T-helper 1 cell treated with Interleukin-12 subunit alpha and Interleukin-12 subunit beta and Interleukin-4 antibody, amounts not matched to agents 30 μg/mL and 1 μg/mL, for 36 hours (primary cell): ENCODE results near the gene LHPP.
A peak's percentile ranks its signal among the peaks of the same experiment; 100 is the strongest.

ENCODE experiments used
- H3K27ac Mint-ChIP-seq: one replicate; pipeline ENCODE4 v1.8.0; 2021; ENCODE audit warnings: mild to moderate bottlenecking, mixed read lengths
- H3K27me3 Mint-ChIP-seq: one replicate; pipeline ENCODE4 v1.8.0; 2021; ENCODE audit warnings: low read depth, mixed read lengths
- H3K36me3 Mint-ChIP-seq: one replicate; pipeline ENCODE4 v1.8.0; 2021; ENCODE audit warnings: low read depth, mixed read lengths
- H3K4me1 Mint-ChIP-seq: one replicate; pipeline ENCODE4 v1.8.0; 2021; ENCODE audit warnings: low read depth, mixed read lengths
- H3K4me3 Mint-ChIP-seq: one replicate; pipeline ENCODE4 v1.8.0; 2021; ENCODE audit warnings: mild to moderate bottlenecking, moderate library complexity, mixed read lengths
- H3K9me3 Mint-ChIP-seq: one replicate; pipeline ENCODE4 v1.8.0; 2021; ENCODE audit warnings: mixed read lengths

The LHPP gene, protein sequence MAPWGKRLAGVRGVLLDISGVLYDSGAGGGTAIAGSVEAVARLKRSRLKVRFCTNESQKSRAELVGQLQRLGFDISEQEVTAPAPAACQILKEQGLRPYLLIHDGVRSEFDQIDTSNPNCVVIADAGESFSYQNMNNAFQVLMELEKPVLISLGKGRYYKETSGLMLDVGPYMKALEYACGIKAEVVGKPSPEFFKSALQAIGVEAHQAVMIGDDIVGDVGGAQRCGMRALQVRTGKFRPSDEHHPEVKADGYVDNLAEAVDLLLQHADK

DNA sequence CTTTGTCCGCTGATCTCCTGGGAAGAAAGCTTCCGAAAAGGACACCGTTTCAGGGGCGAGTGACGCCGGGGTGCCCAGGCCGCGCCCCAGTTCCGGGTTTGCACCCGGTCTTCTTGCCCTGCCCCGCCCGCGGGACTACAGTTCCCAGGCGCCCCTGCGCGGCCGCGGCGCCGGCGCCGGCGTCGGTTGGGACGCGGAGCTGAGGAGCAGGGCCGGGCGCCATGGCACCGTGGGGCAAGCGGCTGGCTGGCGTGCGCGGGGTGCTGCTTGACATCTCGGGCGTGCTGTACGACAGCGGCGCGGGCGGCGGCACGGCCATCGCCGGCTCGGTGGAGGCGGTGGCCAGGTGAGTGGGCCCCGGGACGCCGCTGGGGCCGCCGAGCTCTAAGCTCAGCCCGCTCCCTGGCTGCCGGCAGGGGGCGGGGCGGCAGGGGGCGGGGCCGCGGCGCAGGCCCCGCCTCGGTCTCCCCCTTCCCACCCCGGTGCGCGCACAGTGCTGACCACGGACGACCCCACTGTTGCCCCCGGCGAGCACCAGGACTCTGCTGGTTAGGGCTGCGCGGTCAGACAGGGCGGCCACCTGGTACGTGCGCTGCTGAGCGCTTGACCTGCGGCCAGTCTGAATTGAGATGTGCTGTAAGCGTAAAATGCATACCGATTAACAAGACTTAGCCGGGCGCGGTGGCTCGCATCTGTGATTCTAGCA lies at the start of gene LHPP:
Gene LHPP, plus strand, starts transcription at position 182 of the 706 bp plus-strand sequence. Its CDS starts 40 bp downstream, at position 222.
- H3K4me1 Mint-ChIP-seq = peaks cover 25% of the 10 kb centered on the region
- peak within 1 kb of the TSS; percentile 92 for H3K27ac Mint-ChIP-seq
- peaks cover 8% of the 10 kb centered on the region for H3K36me3 Mint-ChIP-seq
- no peaks in the 10 kb centered on the region for H3K27me3 Mint-ChIP-seq
- H3K9me3 Mint-ChIP-seq = no peaks in the 10 kb centered on the region
- H3K4me3 Mint-ChIP-seq = peak within 1 kb of the TSS; percentile 88

DNA sequence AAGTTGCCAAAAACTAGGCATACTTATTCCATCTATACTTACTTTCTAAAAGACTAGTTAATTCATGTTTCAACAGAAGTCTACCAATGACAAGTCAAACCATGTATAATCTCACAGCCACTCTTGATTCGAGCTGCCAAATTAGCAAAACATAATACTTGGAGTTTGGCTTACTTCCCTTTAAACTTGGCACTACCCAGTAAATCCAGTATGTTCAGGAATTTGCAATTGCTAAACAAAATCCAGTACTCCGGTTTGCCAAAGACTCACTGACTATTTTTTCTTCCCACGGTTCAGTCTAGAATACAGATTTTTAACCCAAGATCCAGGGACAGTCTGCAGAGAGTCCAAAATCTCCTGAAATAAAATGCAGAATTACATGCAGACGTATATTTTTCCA lies 47.5 kb upstream of the LHPP start:
- no peak overlapping the region for H3K4me3 Mint-ChIP-seq
- no peak overlapping the region for H3K27ac Mint-ChIP-seq
- no peaks in the 10 kb centered on the region for H3K9me3 Mint-ChIP-seq
- peaks cover 5% of the 10 kb centered on the region for H3K36me3 Mint-ChIP-seq
- no peaks in the 10 kb centered on the region for H3K27me3 Mint-ChIP-seq
- no peaks in the 10 kb centered on the region for H3K4me1 Mint-ChIP-seq

DNA sequence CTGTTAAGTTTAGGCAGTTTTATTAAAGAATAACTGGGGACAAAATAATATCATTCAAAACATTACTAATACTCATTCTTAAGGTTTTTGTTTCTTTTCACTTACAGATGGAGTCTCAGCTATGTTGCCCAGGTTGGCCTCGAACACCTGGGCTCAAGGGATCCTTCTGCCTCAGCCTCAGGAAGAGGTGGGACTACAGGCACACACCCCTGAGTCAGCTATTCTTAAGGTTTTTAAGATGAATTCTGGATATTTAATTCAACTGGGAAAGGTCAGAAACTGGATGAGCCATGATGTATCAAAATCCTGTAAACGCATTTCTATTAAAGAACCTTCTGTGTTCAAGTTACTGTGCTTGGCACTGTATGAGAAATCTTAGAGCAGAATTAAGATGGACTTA lies 46.4 kb upstream of the LHPP start:
- no peaks in the 10 kb centered on the region for H3K9me3 Mint-ChIP-seq
- H3K4me1 Mint-ChIP-seq = peaks cover 5% of the 10 kb centered on the region
- H3K4me3 Mint-ChIP-seq = no peak overlapping the region
- H3K27me3 Mint-ChIP-seq = peaks cover 3% of the 10 kb centered on the region
- no peak overlapping the region for H3K27ac Mint-ChIP-seq
- peaks cover 3% of the 10 kb centered on the region for H3K36me3 Mint-ChIP-seq

DNA sequence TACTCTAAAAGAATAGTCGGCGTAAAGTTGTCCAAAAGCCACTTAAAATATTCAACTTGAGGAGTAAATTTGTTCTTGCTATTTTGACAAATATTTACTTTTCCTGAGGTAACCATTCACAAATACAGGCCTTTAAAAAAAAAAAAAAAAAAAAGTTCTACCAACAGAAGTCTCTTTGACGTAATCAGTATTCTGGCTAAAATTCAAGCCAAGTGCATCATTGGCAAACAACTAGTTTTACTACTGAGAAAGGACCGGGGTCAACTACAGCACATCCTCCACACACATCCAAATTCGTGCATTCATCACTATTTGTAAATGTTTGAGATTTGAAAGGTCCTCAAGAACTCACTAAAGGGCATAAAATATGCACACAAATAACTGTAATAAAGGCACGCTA lies 44.9 kb upstream of the LHPP start:
- Mint-ChIP-seq H3K27me3 (peaks cover 8% of the 10 kb centered on the region), H3K4me3 (no peak overlapping the region), H3K36me3 (no peaks in the 10 kb centered on the region), H3K27ac (no peak overlapping the region), H3K4me1 (peaks cover 5% of the 10 kb centered on the region), H3K9me3 (no peaks in the 10 kb centered on the region)

DNA sequence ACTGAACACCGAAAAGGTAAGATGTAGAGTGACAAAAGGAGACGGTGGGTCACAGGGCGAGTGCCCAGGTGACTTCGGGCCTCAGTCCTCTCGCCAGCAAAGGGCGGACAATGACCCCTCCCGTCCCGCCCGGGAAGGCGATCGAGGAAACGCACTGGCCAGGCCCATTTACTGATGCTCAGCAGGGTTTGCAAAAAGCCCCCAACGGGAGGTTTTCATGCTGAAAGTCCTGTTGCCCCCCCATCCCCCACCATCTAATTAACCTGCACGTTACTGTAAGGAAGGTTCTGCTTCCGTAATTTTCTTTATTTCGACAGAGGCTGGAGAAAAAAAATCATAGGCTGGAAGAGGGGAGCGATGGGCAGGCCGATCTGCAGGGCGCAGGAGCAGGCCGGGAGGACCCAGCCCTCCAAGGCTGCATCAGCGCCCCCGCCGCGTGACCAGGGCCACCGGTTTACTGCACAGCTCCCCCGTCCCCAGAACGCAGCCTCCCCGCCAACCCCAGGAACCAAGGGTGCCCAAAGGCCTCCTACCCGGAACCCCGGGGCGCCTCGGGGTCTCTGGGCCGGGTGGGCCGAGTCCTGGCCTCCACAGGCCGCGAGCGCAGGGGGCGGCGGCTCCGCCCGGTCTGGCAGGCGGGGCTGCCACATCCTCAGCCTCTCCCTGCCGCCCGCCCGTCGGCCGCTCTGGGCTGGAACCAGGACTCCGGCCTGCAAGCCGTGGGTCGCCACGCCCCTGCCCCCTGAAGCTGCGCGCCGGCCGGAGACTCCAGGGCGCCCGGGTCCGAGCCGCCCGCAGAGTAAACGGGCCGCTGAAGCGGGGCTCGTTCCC lies 43.5 kb upstream of the LHPP start:
- Mint-ChIP-seq H3K27ac (no peak overlapping the region), H3K4me1 (peaks cover 5% of the 10 kb centered on the region), H3K36me3 (no peaks in the 10 kb centered on the region), H3K9me3 (no peaks in the 10 kb centered on the region), H3K4me3 (peak overlapping the region; percentile 69), H3K27me3 (peaks cover 15% of the 10 kb centered on the region)

DNA sequence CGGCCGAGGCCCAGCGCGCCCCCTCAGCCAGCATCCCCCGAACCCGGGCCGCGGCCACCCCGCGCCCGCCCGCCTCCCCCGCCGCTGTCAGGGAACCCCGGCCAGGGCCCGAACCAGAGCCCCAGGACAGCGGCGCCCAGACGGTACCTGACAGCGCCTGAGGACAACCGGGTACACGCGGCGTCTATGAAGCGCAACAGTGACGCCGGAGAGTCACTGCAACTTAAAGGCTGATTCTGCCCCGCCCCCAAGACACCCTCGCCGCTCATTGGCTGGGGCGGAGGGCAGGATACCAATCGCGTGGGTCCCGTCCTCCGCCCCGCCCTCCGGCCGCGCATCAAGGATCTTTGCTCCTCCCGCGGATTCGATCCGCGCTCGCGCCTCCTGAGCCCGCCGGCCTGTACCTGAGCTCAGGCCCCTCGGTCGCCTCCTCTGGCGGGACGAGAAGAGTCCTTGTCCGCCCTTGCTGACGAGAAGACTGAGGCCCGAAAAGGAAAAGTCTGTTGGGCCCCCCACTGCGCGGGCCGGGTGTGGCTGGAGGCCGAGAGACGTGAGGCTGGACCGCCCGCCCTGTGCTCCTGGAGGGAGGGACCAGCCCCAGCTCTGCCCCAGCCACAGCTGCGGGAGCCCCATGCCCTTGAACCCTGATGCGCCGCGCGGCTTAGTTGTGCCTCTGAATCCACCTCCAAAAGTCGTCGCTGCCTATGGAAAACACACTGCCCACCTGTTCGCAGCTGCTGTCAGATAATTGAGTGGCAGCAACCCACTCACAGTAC lies 42.7 kb upstream of the LHPP start, which contains the start of gene OAT:
Gene OAT, minus strand, starts transcription at position 198 of the 776 bp plus-strand sequence. CDS start 6,752 bp downstream, outside the sequence.
- Mint-ChIP-seq H3K4me1 (peaks cover 5% of the 10 kb centered on the region), H3K27ac (no peak within 1 kb of the TSS), H3K4me3 (peak within 1 kb of the TSS; percentile 75), H3K36me3 (no peaks in the 10 kb centered on the region), H3K9me3 (no peaks in the 10 kb centered on the region), H3K27me3 (peaks cover 19% of the 10 kb centered on the region)

DNA sequence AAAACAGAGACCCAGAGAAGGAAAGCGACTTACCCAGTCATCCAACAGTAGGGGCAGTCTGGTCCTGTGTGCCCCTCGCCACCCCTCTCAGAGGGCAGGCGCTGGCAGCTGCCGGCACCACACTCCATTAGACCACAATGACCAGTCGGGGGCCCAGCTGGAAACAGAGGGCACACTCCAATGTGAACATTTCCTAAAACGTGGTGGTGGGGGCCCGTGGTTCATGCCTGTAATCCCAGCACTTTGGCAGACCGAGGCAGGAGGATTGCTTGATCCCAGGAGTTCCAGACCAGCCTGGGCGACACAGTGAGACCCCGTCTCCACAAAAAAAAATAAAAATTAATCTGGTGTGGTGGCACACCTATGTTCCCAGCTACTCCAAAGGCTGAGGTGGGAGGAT lies 42.0 kb upstream of the LHPP start:
- Mint-ChIP-seq H3K9me3 (no peaks in the 10 kb centered on the region), H3K36me3 (no peaks in the 10 kb centered on the region), H3K4me1 (peaks cover 5% of the 10 kb centered on the region), H3K4me3 (peak overlapping the region; percentile 75), H3K27me3 (peaks cover 23% of the 10 kb centered on the region), H3K27ac (no peak overlapping the region)

DNA sequence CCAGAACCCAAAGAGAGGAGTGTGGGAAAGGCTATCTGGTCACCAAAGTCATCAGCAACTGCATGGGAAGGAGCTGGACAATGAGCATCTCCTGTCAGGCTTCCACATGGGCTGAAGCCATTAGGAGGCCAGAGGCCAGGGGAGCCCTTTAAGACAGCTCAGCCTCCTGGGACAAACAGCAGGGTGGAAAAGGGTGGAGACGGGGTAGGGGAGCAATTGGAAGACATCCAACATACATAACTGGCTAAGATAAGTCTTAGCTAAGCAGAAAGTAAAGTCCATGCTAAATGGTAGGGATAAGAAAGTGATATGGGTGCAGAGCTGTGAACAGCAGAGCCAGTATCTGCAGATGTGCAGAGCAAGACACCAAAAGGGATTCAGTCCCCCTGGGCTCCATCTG lies 41.4 kb upstream of the LHPP start:
- Mint-ChIP-seq H3K9me3 (no peaks in the 10 kb centered on the region), H3K27me3 (peaks cover 23% of the 10 kb centered on the region), H3K4me3 (no peak overlapping the region), H3K36me3 (no peaks in the 10 kb centered on the region), H3K27ac (no peak overlapping the region), H3K4me1 (peaks cover 5% of the 10 kb centered on the region)

DNA sequence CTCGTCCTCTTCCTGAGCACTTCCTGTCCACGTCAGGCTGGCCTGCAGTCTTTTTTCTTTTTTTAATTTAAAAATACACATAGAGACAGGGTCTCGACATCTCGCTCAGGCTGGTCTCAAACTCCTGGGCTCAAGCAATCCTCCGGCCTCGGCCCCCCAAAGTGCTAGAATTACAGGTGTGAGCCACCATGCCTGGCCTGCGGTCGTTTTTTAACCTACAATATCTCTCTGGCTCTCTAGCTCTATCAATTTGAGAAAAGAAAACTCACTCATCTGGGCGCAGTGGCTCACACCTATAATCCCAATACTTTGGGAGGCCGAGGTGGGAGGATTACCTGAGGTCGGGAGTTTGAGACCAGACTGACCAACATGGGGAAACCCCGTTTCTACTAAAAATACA lies 38.9 kb upstream of the LHPP start:
- no peaks in the 10 kb centered on the region for H3K36me3 Mint-ChIP-seq
- H3K4me1 Mint-ChIP-seq = peaks cover 5% of the 10 kb centered on the region
- no peak overlapping the region for H3K4me3 Mint-ChIP-seq
- no peak overlapping the region for H3K27ac Mint-ChIP-seq
- no peaks in the 10 kb centered on the region for H3K9me3 Mint-ChIP-seq
- H3K27me3 Mint-ChIP-seq = peaks cover 23% of the 10 kb centered on the region

DNA sequence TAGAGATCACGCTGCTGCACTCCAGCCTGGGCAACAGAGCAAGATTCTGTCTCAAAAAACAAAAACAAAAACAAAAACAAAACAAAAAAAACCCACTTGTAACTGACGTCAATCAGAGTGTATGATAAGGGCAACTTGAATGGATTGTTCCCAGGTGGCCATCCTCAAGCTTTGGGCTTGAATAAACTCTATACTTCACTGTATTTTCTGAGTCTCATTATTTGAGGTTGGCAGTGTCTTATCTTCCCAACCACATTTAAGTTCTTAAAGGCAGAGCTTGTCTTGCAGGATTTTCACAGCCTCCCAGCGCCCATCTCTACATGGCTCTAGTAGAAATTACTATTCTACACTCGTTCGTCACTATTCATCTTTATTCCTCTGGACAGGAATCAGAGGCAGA lies 37.8 kb upstream of the LHPP start:
- Mint-ChIP-seq H3K27me3 (peaks cover 33% of the 10 kb centered on the region), H3K9me3 (no peaks in the 10 kb centered on the region), H3K4me1 (peaks cover 5% of the 10 kb centered on the region), H3K4me3 (no peak overlapping the region), H3K27ac (no peak overlapping the region), H3K36me3 (no peaks in the 10 kb centered on the region)

DNA sequence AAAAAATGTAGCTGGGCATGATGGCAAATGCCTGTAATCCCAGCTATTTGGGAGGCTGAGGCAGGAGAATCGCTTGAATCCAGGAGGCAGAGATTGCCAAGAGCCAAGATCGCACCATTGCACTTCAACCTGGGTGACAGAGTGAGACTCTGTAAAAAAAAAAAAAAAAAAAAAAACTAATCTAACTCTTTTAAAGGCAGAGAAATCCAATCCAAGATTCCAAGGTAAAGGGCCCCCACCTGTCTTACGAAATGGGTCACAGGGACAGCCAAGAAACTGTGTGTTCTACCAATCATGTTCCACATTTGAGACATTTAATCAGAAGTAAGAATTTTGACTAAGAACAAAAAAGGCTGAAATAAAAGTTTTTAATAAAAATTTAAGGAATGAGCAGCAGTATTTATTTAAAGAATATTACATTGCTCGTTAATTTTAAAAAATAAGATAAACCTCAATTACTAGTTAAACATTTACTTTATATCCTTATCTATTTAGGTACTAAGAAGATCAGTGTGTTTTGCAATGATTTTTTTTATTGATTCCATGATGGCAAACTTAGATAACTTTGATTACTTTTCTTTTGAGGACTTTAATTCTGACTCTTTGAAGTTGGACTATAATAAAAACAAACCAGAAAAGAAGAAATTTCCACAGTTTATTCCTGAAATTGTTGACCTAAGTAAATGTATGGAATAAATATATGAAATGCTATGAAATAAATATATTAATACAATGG lies 36.2 kb upstream of the LHPP start:
- Mint-ChIP-seq H3K4me3 (no peak overlapping the region), H3K27me3 (peaks cover 34% of the 10 kb centered on the region), H3K4me1 (no peaks in the 10 kb centered on the region), H3K27ac (no peak overlapping the region), H3K36me3 (no peaks in the 10 kb centered on the region), H3K9me3 (no peaks in the 10 kb centered on the region)

DNA sequence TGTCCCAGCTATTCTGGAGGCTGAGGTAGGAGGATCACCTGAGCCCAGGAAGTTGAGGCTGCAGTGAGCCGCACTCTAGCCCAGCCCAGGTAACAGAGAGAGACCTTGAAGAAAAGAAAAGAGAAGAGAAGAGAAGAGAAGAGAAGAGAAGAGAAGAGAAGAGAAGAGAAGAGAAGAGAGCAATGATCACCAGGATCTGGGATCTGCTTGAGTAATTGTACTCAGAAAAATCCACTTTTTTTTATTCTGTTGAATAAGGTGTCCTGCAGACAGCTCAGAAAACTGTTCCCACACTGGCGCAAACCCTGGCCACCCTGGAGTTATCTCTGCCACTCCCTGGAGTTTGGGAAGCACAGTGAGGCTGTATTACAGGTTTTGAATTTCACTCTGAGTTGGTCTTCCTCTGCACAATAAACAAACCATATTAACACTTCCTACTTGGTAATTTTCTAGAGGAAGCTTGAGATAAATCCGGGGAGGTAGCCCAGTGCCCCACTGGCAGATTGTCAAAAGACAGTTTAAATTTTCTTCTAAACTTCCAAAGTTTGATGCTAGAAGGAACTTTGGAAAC lies 33.3 kb upstream of the LHPP start:
- Mint-ChIP-seq H3K27ac (no peak overlapping the region), H3K4me3 (no peak overlapping the region), H3K27me3 (peaks cover 22% of the 10 kb centered on the region), H3K9me3 (no peaks in the 10 kb centered on the region), H3K36me3 (no peaks in the 10 kb centered on the region), H3K4me1 (no peaks in the 10 kb centered on the region)

DNA sequence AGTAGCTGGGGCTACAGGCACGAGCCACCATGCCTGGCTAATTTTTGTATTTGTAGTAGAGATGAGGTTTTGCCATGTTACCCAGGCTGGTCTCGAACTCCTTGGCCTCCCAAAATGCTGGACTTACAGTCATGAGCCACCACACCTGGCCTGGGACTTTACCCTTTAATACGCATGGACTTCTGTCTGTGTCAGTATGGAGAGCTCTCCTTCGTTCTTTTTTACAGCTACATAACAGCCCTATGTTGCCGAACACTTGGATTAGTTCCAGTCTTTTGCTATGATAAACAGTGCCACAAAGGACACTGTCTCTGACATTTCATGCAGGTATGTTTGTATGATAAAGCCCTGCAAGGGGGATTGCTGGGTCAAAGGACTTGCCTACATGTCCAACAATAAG lies 32.0 kb upstream of the LHPP start:
- no peak overlapping the region for H3K4me3 Mint-ChIP-seq
- H3K9me3 Mint-ChIP-seq = no peaks in the 10 kb centered on the region
- no peaks in the 10 kb centered on the region for H3K4me1 Mint-ChIP-seq
- no peak overlapping the region for H3K27ac Mint-ChIP-seq
- H3K36me3 Mint-ChIP-seq = no peaks in the 10 kb centered on the region
- peaks cover 14% of the 10 kb centered on the region for H3K27me3 Mint-ChIP-seq
